K562 (cell line): ENCODE results near the gene HMGXB3. TPM values are rescaled to one million over a fixed set of nuclear protein-coding genes. Genes with fewer than 3 reads are reported as not detected.

Experiments
- ATAC-seq: fragments of 200-7000 bp; cut with Tn5 transposase; 3 replicates; pipeline ENCODE4 v1.9.1; 2020; ENCODE audit warnings: moderate library complexity
- BruUV-seq: library from RNA; stranded (reverse); fragments of 400-500 nt; replicated peaks from 2 replicates; lab custom pipeline; 2021; lab: Mats Ljungman, UMichigan
- CTCF ChIA-PET: fragments of 300-600 bp; formaldehyde crosslinking; extraction: SDS; loops from one replicate; lab custom pipeline; 2021; ENCODE audit warnings: low intra/inter-chr PET ratio; lab: Yijun Ruan, JAX
- POLR2A ChIA-PET: fragments of 300-600, 350-650 bp; sonication (Branson Sonifier 250); formaldehyde crosslinking; extraction: SDS; loops from one replicate; lab custom pipeline; 2021; ENCODE audit warnings: antibody characterized with exemption, inconsistent platforms; lab: Yijun Ruan, JAX
- DNase-seq, 4 experiments: peaks; one replicate each; pipeline versions ENCODE4 v3.0.0 to v3.0.0-alpha.2; 2011 to 2018; ENCODE audit warnings: low spot score in 3 of 4, mixed read lengths in 3 of 4; ENCODE audit errors: extremely low read depth in 1 of 4
- FAIRE-seq: peaks from 2 replicates; lab custom pipeline; 2011; peaks lifted over from hg19 to GRCh38; lab: Jason Lieb, UNC
- H2AFZ ChIP-seq: 2 replicates; pipeline ENCODE4 v1.6.0; 2011; ENCODE audit warnings: low read depth, low read length, control low read depth, inconsistent platforms
- H3K27ac ChIP-seq: fragments of 200-600 bp; 3 replicates; pipeline ENCODE4 v1.8.0; 2011; ENCODE audit warnings: low read depth, mild to moderate bottlenecking, control low read depth, inconsistent platforms, low read length, moderate library complexity, mixed read lengths; ENCODE audit errors: extremely low read depth
- H3K27me3 ChIP-seq, 2 experiments: fragments of 300-600 bp in 1 of 2; 2 replicates in 1 of 2; 3 replicates in 1 of 2; pipeline versions ENCODE4 v1.6.0 to v1.8.0; 2011; ENCODE audit warnings: inconsistent platforms in 2 of 2, low read length in 2 of 2, mild to moderate bottlenecking in 1 of 2, mixed read lengths in 1 of 2, moderate library complexity in 1 of 2; ENCODE audit not compliant: control insufficient read depth in 2 of 2, insufficient read depth in 2 of 2
- H3K36me3 ChIP-seq: fragments of 300-600 bp; 3 replicates; pipeline ENCODE4 v1.8.0; 2011; ENCODE audit warnings: mild to moderate bottlenecking, low read length, inconsistent platforms; ENCODE audit not compliant: control insufficient read depth, insufficient read depth
- H3K4me1 ChIP-seq, 2 experiments: fragments of 200-600 bp in 1 of 2; replicated peaks in 1 of 2; 2 replicates in 1 of 2; 3 replicates in 1 of 2; pipeline versions ENCODE4 v1.5.1 to v1.8.0; 2011; ENCODE audit warnings: inconsistent platforms in 2 of 2, low read length in 2 of 2, mild to moderate bottlenecking in 1 of 2, mixed read lengths in 1 of 2, moderate library complexity in 1 of 2; ENCODE audit not compliant: control insufficient read depth in 2 of 2, insufficient read depth in 2 of 2
- H3K4me2 ChIP-seq: 2 replicates; pipeline ENCODE4 v1.6.1; 2011; ENCODE audit warnings: low read length, control low read depth, inconsistent platforms, mixed read lengths; ENCODE audit not compliant: insufficient read depth
- H3K4me3 ChIP-seq: fragments of 200-600 bp; sonication (generic), shearing (Covaris generic); 2 replicates; pipeline ENCODE4 v1.5.1; 2016; ENCODE audit warnings: control low read depth, inconsistent platforms
- H3K79me2 ChIP-seq: fragments of 200-600 bp; 3 replicates; pipeline ENCODE4 v1.8.0; 2011; ENCODE audit warnings: low read length, inconsistent platforms; ENCODE audit not compliant: control insufficient read depth, insufficient read depth
- H3K9ac ChIP-seq, 2 experiments: 2 replicates each; pipeline versions ENCODE4 v1.6.0 to v1.6.1; 2011; ENCODE audit warnings: low read depth in 2 of 2, low read length in 2 of 2, control low read depth in 1 of 2, inconsistent platforms in 1 of 2, mild to moderate bottlenecking in 1 of 2, mixed read lengths in 1 of 2; ENCODE audit not compliant: insufficient read depth in 1 of 2
- H3K9me1 ChIP-seq: one replicate; pipeline ENCODE4 v1.6.0; 2011; ENCODE audit warnings: inconsistent platforms, mild to moderate bottlenecking, low read length, moderate library complexity; ENCODE audit not compliant: control insufficient read depth, insufficient read depth
- H3K9me3 ChIP-seq: replicated peaks from 2 replicates; pipeline ENCODE4 v1.5.1; 2011; ENCODE audit warnings: low read depth, low read length, inconsistent platforms; ENCODE audit not compliant: control insufficient read depth, insufficient read depth
- H4K20me1 ChIP-seq: replicated peaks from 2 replicates; pipeline ENCODE4 v1.6.1; 2011; ENCODE audit warnings: low read length, inconsistent platforms, mixed read lengths; ENCODE audit not compliant: control insufficient read depth, insufficient read depth
- ARID3B ChIP-seq: fragments of 250-450 bp; sonication (Bioruptor Pico); IDR thresholded peaks from 2 replicates; pipeline ENCODE4 v1.4.0; 2020; ENCODE audit warnings: borderline replicate concordance
- C11orf30 ChIP-seq: fragments of 450-650 bp; IDR thresholded peaks from 2 replicates; pipeline ENCODE4 v1.6.1; 2016; ENCODE audit warnings: low read depth, mild to moderate bottlenecking
- CBX8 ChIP-seq: fragments of 200-600 bp; sonication (generic); IDR thresholded peaks from 2 replicates; pipeline ENCODE4 v1.6.1; 2012; ENCODE audit warnings: borderline replicate concordance, mixed run types, low read depth, mild to moderate bottlenecking, moderate library complexity, mixed read lengths, low read length, control low read depth, inconsistent platforms; ENCODE audit not compliant: poor library complexity, severe bottlenecking; ENCODE audit errors: extremely low read depth
- ELK3 ChIP-seq: fragments of 450-650 bp; formaldehyde crosslinking; IDR thresholded peaks from 2 replicates; pipeline ENCODE4 v1.4.0; 2020; ENCODE audit warnings: mild to moderate bottlenecking
- HINFP ChIP-seq: fragments of 450-650 bp; conservative IDR thresholded peaks from 2 replicates; pipeline ENCODE4 v1.6.1; 2016; ENCODE audit warnings: missing genetic modification characterization, low read depth, mild to moderate bottlenecking, control low read depth, missing compliant biosample characterization
- HMG20A ChIP-seq: fragments of 450-650 bp; formaldehyde crosslinking; conservative IDR thresholded peaks from 2 replicates; pipeline ENCODE4 v1.4.0; 2020; ENCODE audit warnings: mild to moderate bottlenecking, mixed read lengths
- KAT8 ChIP-seq: fragments of 450-650 bp; IDR thresholded peaks from 2 replicates; pipeline ENCODE4 v1.6.1; 2016; ENCODE audit warnings: low read depth, mild to moderate bottlenecking
- NONO ChIP-seq, 2 experiments: fragments of 200-400 bp in 1 of 2; fragments of 450-650 bp in 1 of 2; formaldehyde crosslinking in 1 of 2; IDR thresholded peaks; 2 replicates each; pipeline ENCODE4 v1.6.1; 2017; ENCODE audit warnings: low read depth in 2 of 2, mild to moderate bottlenecking in 2 of 2, moderate library complexity in 2 of 2, low read length in 1 of 2
- RBM14 ChIP-seq: fragments of 200-400 bp; formaldehyde crosslinking; IDR thresholded peaks from 2 replicates; pipeline ENCODE4 v1.6.1; 2018; ENCODE audit warnings: low read depth, mild to moderate bottlenecking, low read length, moderate library complexity, borderline replicate concordance; ENCODE audit not compliant: insufficient read depth
- RNF2 ChIP-seq: sonication (generic); IDR thresholded peaks from 2 replicates; pipeline ENCODE4 v1.6.1; 2016
- SAFB2 ChIP-seq: fragments of 200-400 bp; formaldehyde crosslinking; IDR thresholded peaks from 2 replicates; pipeline ENCODE4 v1.6.1; 2018; ENCODE audit warnings: borderline replicate concordance, low read length, low read depth, moderate library complexity; ENCODE audit not compliant: severe bottlenecking
- ZFP91 ChIP-seq: sonication (generic); formaldehyde crosslinking; IDR thresholded peaks from 2 replicates; pipeline ENCODE4 v1.8.0; 2022; ENCODE audit warnings: mild to moderate bottlenecking, missing genetic modification reagents
- ZNF12 ChIP-seq: sonication (generic); formaldehyde crosslinking; IDR thresholded peaks from 2 replicates; pipeline ENCODE4 v1.4.0; 2020; ENCODE audit warnings: mild to moderate bottlenecking, missing genetic modification reagents
- ZNF77 ChIP-seq: fragments of 250-450 bp; sonication (Bioruptor Pico); IDR thresholded peaks from 2 replicates; pipeline ENCODE4 v1.5.0; 2020
- WGBS: fragments of 100-300 bp; shearing (Covaris generic); methylation state at CpG from one replicate; pipeline ENCODE4 v1.1.6; 2016; ENCODE audit warnings: low coverage, mixed read lengths; ENCODE audit not compliant: insufficient coverage; ENCODE audit errors: missing lambda C conversion rate; 5-methylcytosine and 5-hydroxymethylcytosine counted together
- in situ Hi-C: fragments of 300-500 bp; cut with MboI; formaldehyde crosslinking; loops from 4 replicates; pipeline ENCODE4 v1.15.0; 2018; ENCODE audit warnings: inconsistent platforms, mixed read lengths
- intact Hi-C: fragments of 100-400 bp; cut with micrococcal nuclease; formaldehyde crosslinking; loops from 2 replicates; pipeline ENCODE4 v1.14.2; 2022
- polyA plus RNA-seq, 8 experiments: library from polyadenylated mRNA; depleted of rRNA in 4 of 8; stranded (reverse) in 5 of 8; unstranded in 3 of 8; fragments of >200 nt; fragmentation: Nextera tagmentation in 2 of 8; fragmentation: Illumina TruSeq in 1 of 8; extraction: Ambion mirVana in 2 of 8; extraction: Trizol in 1 of 8; gene quantifications; 2 replicates each; pipeline versions ENCODE4 v1.2.1 to v1.2.3, GENCODE V29; 2011 to 2014; ENCODE audit warnings: inconsistent platforms in 1 of 8, missing spikeins in 1 of 8
- total RNA-seq, 7 experiments: library from RNA; depleted of rRNA in 6 of 7; stranded (reverse); fragments of >200 nt in 6 of 7; fragmentation: Illumina TruSeq in 2 of 7; extraction: Trizol in 2 of 7; gene quantifications; 2 replicates each; pipeline versions ENCODE4 v1.2.1 to v1.2.3, GENCODE V29; 2011 to 2021; ENCODE audit warnings: low replicate concordance in 1 of 7

HMGXB3 gene
- total and polyA plus RNA-seq, 9 of the 15 experiments (the other 6 are each of a cell fraction or from before 2014, with no cell fraction given) = 1.8 to 44.1 (median 32.2) TPM

GRCh38 chr5:150052956-150053712 lies 52.6 kb downstream of the HMGXB3 start:
- 73% methylated on average over 9 of the region's 9 CpGs for WGBS
- ATAC-seq = no peak
- H3K4me1 ChIP-seq = peaks cover 27 to 37% of the 10 kb centered on the region in 2 experiments
- H3K4me3 ChIP-seq = no peak overlapping the region
- peak in 1 of 4 experiments; percentile 37 for DNase-seq
- no TSS peak for BruUV-seq
- no peak overlapping the region for H2AFZ ChIP-seq
- peak overlapping the region; percentile 21 to 22; a peak in 2 of 4 replicates for H3K9ac ChIP-seq
- H3K36me3 ChIP-seq = peaks cover 74% of the 10 kb centered on the region
- ChIA-PET POLR2A (interaction anchor here (0.7 to 4.1 kb wide), 6 partner anchors 9 to 26 kb away, joined by 3 to 13 read pairs (median 5); no protein-coding TSS in a partner anchor), CTCF (no interaction called here)
- intact Hi-C loops = no loop called here
- no peaks in the 10 kb centered on the region for H3K79me2 ChIP-seq
- no peaks in the 10 kb centered on the region; the same call in 1 of the 2 replicates for H4K20me1 ChIP-seq
- peak overlapping the region; percentile 48; the same call in 2 of the 3 replicates for H3K27ac ChIP-seq
- H3K9me1 ChIP-seq = no peaks in the 10 kb centered on the region
- H3K4me2 ChIP-seq = no peak overlapping the region
- H3K27me3 ChIP-seq = no peaks in the 10 kb centered on the region
- peak; percentile 59 for FAIRE-seq
- no peaks in the 10 kb centered on the region for H3K9me3 ChIP-seq
- in situ Hi-C loops = no loop called here
- no peak for TF ChIP-seq KAT8
- TF ChIP-seq SAFB2 = no peak
- TF ChIP-seq C11orf30 = peak; percentile 27; the same call in 1 of the 2 replicates
- no peak for TF ChIP-seq RNF2
- no peak for TF ChIP-seq ARID3B (CRISPR knock-in tag)
- TF ChIP-seq HINFP (tag) = no peak
- TF ChIP-seq ZNF12 (CRISPR knock-in tag) = no peak
- no peak for TF ChIP-seq HMG20A (CRISPR knock-in tag)
- no peak for TF ChIP-seq ZFP91 (CRISPR knock-in tag)
- no peak for TF ChIP-seq CBX8
- TF ChIP-seq NONO (IDR thresholded peaks at IDR 0.05; ENCODE audit: low read depth in 2 of 2, low read length in 1 of 2) = no peak
- TF ChIP-seq RBM14 = no peak
- TF ChIP-seq ZNF77 (CRISPR knock-in tag) = no peak
- TF ChIP-seq ELK3 (CRISPR knock-in tag) = no peak
